Gastroesophageal sphincter (tissue), 3 donors: Measurements from ENCODE around the gene CD55.

Experiments
- POLR2A ChIP-seq, 2 donors: fragments of 450-650 bp; IDR thresholded peaks; one replicate each; pipeline ENCODE4 v1.6.1; 2017; ENCODE audit warnings: antibody characterized with exemption in 2 of 2, mild to moderate bottlenecking in 2 of 2, moderate library complexity in 1 of 2
- TF ChIP-seq, protein P1 (sequence below), 4 experiments: fragments of 200-600 bp in 2 of 4; fragments of 450-650 bp in 2 of 4; sonication (generic) in 1 of 4; IDR thresholded peaks; one replicate each; pipeline ENCODE4 v1.5.1; 2017 to 2019; ENCODE audit warnings: antibody characterized with exemption in 4 of 4, mild to moderate bottlenecking in 2 of 4, moderate library complexity in 2 of 4

DNA sequence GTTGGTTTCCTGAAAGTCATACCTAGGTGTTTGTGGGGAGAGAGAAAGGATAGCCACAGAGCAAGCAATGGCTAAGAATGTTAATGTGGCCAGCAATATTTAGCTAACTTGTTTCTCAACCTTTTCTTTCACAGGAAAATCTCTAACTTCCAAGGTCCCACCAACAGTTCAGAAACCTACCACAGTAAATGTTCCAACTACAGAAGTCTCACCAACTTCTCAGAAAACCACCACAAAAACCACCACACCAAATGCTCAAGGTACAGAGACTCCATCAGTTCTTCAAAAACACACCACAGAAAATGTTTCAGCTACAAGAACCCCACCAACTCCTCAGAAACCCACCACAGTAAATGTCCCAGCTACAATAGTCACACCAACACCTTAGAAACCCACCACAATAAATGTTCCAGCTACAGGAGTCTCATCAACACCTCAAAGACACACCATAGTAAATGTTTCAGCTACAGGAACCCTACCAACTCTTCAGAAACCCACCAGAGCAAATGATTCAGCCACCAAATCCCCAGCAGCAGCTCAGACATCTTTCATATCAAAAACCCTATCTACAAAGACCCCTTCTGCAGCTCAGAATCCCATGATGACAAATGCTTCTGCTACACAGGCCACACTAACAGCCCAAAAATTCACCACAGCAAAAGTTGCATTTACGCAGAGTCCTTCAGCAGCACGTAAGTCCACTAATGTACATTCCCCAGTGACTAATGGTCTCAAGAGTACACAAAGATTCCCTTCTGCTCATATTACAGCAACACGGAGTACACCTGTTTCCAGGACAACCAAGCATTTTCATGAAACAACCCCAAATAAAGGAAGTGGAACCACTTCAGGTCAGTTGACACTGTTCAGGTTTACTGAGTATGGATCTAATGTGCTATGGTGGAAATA, 15.3 kb downstream of the CD55 start:
- TF ChIP-seq, protein P1, sequence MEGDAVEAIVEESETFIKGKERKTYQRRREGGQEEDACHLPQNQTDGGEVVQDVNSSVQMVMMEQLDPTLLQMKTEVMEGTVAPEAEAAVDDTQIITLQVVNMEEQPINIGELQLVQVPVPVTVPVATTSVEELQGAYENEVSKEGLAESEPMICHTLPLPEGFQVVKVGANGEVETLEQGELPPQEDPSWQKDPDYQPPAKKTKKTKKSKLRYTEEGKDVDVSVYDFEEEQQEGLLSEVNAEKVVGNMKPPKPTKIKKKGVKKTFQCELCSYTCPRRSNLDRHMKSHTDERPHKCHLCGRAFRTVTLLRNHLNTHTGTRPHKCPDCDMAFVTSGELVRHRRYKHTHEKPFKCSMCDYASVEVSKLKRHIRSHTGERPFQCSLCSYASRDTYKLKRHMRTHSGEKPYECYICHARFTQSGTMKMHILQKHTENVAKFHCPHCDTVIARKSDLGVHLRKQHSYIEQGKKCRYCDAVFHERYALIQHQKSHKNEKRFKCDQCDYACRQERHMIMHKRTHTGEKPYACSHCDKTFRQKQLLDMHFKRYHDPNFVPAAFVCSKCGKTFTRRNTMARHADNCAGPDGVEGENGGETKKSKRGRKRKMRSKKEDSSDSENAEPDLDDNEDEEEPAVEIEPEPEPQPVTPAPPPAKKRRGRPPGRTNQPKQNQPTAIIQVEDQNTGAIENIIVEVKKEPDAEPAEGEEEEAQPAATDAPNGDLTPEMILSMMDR (IDR thresholded peaks at IDR 0.05): no peak
- no peak for TF ChIP-seq POLR2A (IDR thresholded peaks at IDR 0.05)
